GM18499 (cell line): ENCODE data around the gene MCM7.

ENCODE experiments used
- ATAC-seq: cut with Tn5 transposase; IDR thresholded peaks from one replicate; pipeline ENCODE4 v1.9.1; 2021; ENCODE audit warnings: moderate number of reproducible peaks; ENCODE audit not compliant: insufficient read depth, unreplicated experiment

The MCM7 gene

DNA sequence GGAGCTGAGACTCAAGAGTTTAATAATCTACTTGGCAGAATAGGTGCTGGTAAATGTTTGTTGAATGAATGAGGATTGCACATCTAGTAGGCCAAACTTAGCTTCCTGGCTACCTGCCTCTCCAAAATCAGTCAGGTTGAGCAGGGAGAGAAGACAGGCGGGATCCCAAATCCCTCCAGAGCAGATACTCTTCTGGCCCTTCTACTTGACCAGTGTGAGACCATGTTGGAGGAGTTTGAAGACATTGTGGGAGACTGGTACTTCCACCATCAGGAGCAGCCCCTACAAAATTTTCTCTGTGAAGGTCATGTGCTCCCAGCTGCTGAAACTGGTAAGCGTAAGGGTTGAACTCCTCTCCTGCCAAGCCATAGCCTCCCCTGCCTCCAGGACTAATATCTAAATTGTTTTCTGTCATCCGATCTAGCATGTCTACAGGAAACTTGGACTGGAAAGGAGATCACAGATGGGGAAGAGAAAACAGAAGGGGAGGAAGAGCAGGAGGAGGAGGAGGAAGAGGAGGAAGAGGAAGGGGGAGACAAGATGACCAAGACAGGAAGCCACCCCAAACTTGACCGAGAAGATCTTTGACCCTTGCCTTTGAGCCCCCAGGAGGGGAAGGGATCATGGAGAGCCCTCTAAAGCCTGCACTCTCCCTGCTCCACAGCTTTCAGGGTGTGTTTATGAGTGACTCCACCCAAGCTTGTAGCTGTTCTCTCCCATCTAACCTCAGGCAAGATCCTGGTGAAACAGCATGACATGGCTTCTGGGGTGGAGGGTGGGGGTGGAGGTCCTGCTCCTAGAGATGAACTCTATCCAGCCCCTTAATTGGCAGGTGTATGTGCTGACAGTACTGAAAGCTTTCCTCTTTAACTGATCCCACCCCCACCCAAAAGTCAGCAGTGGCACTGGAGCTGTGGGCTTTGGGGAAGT is 23.4 kb upstream of the MCM7 start:
- ATAC-seq, result no peak

DNA sequence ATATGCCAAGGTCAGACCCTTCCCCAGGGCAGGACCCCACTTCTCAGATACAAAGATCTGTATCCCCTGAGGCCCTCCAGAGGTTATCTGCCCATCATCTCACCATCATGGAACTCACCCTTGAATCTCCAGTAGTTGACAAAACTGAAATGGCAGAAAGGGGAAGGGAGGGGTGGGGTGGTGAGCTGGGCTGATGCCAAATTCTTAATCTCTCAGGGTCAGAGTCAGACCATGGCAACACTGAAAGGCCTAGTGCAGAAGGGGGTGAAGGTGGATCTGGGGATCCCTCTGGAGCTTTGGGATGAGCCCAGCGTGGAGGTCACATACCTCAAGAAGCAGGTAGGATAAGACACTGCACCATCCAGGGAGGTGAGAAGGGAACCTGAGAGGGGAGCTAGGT is 21.4 kb upstream of the MCM7 start:
- ATAC-seq, result no peak

DNA sequence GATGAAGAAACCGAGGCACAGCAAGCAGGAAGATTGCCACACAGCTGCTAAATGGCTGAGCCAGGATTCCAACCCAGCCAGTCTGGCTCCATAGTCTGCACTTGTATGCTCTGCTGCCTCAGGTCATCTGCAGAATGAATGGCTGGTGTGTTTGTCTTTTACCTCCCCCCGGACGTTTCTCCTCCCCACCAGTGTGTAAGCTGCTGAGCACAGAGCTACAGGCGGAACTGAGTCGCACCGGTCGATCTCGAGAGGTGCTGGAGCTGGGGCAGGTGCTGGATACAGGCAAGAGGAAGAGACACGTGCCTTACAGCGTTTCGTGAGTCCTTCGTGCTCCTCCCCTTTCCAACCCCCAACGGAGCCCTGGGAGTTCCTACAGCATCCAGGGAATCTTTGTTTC is 20.9 kb upstream of the MCM7 start:
- no peak for ATAC-seq

- no peak for ATAC-seq
Observed at GRCh38 chr7:100120733-100121036, 19.5 kb upstream of the MCM7 start.

GRCh38 chr7:100119970-100120732 is 19.0 kb upstream of the MCM7 start:
- ATAC-seq, result peak; percentile 21

GRCh38 chr7:100119072-100119969 is 18.1 kb upstream of the MCM7 start, which contains the start of the genes CNPY4 and TAF6:
CNPY4 (plus strand) TSS chr7:100119634; CDS start chr7:100119745, 111 bp downstream.
TAF6 (minus strand) TSS chr7:100119358; CDS start chr7:100114209, 5,149 bp downstream.
- ATAC-seq, result peak; percentile 72

DNA sequence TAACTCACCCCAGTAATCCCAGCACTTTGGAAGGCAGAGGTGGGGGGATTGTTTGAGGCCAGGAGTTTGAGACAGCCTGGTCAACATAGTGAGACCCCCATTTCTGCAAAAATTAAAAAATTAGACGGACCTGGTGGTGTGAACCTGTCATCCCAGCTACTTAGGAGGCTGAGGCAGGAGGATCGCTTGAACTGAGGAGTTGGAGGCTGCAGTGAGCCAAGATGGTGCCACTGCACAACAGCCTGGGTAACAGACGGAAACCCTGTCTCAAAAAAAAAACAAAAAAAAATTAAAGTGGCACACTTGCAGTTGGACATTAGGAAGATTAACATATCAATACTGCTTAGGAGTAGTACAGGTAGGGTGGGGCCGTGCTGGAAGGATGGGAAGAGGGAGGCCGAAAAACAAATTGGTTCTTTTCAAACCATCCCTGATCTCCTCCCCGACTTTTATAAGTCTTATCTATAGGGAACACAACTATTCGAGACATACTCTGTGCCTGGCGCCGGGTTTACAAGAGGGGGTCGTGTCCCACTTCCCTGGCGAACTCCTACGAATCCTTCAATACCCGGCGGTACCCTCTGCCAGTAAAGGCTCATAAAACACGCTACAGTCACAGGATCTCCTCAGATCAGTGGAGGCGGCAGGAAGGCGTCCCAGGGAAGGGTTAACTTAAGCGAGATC is 17.3 kb upstream of the MCM7 start:
- ATAC-seq, result no peak

- no peak for ATAC-seq
Observed at GRCh38 chr7:100115026-100115425, 13.8 kb upstream of the MCM7 start.

DNA sequence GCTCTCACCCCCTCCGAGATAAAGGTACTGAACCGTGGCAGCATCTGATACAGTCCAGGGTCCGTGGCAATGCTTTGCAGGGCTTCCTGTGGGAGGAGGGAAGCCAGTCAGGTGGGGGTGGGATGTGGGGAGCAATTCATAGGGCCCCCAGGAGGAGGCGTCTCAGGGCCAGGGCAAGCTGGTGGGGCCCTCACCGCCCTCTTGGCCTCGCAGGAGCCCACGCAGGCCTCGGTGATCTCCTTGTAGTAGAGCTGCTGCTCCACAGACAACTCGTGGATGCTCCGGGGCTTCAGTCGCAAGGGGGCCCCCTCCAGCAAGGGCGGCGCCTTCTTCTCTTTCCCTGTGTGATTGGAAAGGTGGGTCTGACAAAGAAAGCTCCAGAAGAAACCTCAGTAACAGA is 10.7 kb upstream of the MCM7 start:
- ATAC-seq, result no peak

- no peak for ATAC-seq
Observed at GRCh38 chr7:100111156-100111555, 10.0 kb upstream of the MCM7 start.

DNA sequence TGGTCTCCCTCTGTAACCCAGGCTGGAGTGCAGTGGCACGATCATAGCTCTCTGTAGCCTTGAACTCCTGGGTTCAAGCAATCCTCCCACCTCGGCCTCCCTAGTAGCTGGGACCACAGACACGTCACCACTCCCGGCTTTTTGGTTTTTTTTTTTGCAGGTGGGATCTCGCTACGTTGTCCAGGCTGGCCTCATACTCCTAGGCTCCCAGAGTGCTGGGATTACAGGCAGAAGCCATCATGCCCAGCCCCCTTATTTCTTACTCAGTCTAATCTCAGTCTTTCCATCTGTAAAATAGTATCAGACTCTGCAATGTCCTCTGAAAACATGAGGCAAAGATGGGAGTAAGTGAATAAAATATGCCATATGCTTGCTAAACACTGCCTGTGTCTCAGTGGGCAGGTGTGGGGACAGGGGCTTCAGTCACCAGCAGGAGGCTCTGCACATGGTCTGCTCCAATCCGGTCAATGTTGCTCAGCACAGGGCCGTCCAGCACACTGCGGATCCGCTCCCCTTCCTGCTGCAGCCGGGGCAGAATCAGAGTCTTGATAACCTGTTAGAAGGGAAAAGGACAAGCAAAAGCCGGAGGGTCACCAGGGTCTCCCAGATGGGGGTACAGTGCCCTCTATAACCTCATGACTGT is 8.4 kb upstream of the MCM7 start:
- no peak for ATAC-seq

GRCh38 chr7:100107890-100108289 is 6.7 kb upstream of the MCM7 start:
- no peak for ATAC-seq

DNA sequence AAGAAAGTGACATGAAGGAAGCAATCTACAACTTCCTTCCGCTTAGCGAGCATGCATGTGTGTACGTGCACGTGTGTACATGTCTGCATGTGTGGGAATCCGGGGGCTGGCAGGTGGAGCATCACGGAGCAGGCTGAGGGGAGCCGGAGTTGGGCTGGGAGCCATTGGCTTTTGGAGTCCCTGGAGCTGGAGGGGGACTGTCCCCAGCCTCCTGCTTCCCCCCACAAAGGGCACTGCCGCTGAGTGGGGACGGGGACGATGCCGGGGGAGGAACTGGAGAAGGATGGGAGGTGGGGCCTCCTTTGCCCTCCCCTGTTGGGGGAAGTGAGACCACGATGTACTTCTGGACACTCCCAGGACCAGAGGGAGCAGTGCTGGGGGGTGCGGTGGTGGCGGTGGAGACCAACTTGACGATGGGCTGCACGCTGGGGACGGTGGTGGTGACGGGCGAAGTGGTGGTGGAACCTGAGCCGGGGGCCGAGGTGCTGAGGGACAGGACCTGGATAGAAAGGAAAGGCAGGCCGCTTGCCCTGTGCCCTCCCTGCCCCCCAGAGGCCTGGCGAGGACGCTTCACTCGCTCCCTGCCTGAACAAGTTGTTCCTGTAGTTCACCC is 6.0 kb upstream of the MCM7 start:
- ATAC-seq, result no peak

GRCh38 chr7:100106633-100107032 is 5.4 kb upstream of the MCM7 start:
- ATAC-seq, result no peak

DNA sequence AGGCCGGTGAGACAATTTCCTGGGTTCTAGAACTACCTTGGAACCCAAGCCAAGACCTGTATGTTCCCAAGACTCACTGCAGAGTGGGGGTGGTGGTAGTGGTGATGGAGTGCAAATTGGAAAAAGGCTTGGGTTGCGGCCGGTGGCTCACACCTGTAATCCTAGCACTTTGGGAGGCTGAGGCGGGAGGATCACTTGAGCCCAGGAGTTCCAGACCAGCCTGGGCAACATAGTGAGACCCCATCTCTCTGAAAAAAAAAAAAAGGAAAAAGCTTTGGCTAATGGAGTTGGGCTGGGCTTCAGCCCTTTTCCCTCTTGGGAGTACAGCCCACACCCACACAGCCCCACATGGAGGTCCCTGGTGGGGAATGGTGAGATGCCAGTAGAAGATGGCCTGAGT is 4.3 kb upstream of the MCM7 start:
- no peak for ATAC-seq

GRCh38 chr7:100102950-100103840 is 2.0 kb upstream of the MCM7 start:
- no peak for ATAC-seq

DNA sequence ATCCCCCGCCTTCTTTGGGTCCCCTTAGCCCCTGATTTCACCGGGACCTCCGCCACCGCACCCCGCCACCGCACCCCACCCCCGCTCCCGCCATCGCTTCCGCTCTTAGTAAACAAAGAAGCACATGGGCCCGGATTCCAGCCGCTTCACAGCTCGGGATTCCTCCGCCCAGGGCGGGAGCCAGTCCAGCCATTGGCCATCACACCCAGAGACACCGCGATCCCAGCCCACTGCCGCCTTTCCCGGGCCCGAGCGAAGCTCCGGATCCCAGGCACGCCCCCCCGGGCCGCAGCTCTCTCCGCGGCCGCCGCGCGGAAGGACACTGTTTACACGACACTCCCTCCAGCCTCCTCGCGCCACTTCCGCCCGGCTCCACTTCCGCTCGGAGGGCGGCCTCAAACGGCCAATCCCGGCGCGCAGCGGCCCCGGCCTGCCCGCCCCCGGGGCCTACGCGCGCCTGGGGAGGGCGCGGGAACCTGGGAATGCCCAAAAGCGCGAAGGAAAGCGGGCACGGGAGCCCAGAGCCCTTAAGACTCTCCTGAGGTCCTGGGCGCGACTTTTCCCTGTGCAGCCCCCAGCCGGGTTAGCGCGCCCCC is 679 bp downstream of the MCM7 start:
- peak; percentile 37 for ATAC-seq

GRCh38 chr7:100099452-100099851 is 1.7 kb downstream of the MCM7 start:
- ATAC-seq, result no peak
